Measurements from ENCODE around the gene ZSCAN26. TPM values are rescaled to one million over a fixed set of nuclear protein-coding genes. Genes with fewer than 3 reads are reported as not detected.
A peak's percentile ranks its signal among the peaks of the same experiment; 100 is the strongest.

The ZSCAN26 gene
- total RNA-seq, 1 experiment from 2014 or later: 6.6 TPM

GRCh38 chr6:28225056-28225834, 41.7 kb upstream of the ZSCAN26 start, which contains the start of gene ZSCAN9:
ZSCAN9 (plus strand) TSS chr6:28225275; CDS start chr6:28227085, 1,810 bp downstream.
- Mint-ChIP-seq H3K4me1 (peaks cover 10% of the 10 kb centered on the region), H3K4me3 (peak within 1 kb of the TSS; percentile 94), H3K9me3 (no peaks in the 10 kb centered on the region), H3K27me3 (ENCODE audit: low read depth) (peaks cover 45% of the 10 kb centered on the region), H3K36me3 (peaks cover 31% of the 10 kb centered on the region), H3K27ac (peak within 1 kb of the TSS; percentile 53)
- peak; percentile 82 for TF ChIP-seq HMGXB4 (CRISPR knock-in tag; IDR thresholded peaks at IDR 0.05)
- no peak for TF ChIP-seq ARID4B (CRISPR knock-in tag; IDR thresholded peaks at IDR 0.05; ENCODE audit: borderline replicate concordance)
- 0 out of 2 replicates have a peak, but pooled peaks have one; percentile 24 for TF ChIP-seq CREM (CRISPR knock-in tag; IDR thresholded peaks at IDR 0.05)
- peak; percentile 75 for TF ChIP-seq TEAD1 (CRISPR knock-in tag; IDR thresholded peaks at IDR 0.05)
- peak; percentile 44; the same call in 1 of the 2 replicates for TF ChIP-seq ZBTB43 (CRISPR knock-in tag; IDR thresholded peaks at IDR 0.05)
- no peak for TF ChIP-seq NR3C1 (CRISPR knock-in tag; conservative IDR thresholded peaks at IDR 0.05; ENCODE audit: low read depth)
- TF ChIP-seq MAX (CRISPR knock-in tag; IDR thresholded peaks at IDR 0.05): peak; percentile 48; the same call in 1 of the 2 replicates
- 0 out of 2 replicates have a peak, but pooled peaks have one; percentile 37 for TF ChIP-seq NFE2L1 (CRISPR knock-in tag; IDR thresholded peaks at IDR 0.05)
- no peak for TF ChIP-seq CTCF (IDR thresholded peaks at IDR 0.05)
- peak; percentile 88 for TF ChIP-seq GABPB1 (CRISPR knock-in tag; IDR thresholded peaks at IDR 0.05)
- TF ChIP-seq MXD4 (CRISPR knock-in tag; IDR thresholded peaks at IDR 0.05; ENCODE audit: borderline replicate concordance): no peak
- TF ChIP-seq KAT7 (CRISPR knock-in tag; IDR thresholded peaks at IDR 0.05; ENCODE audit: borderline replicate concordance): peak; percentile 76; the same call in 1 of the 2 replicates
- TF ChIP-seq MYBL2 (CRISPR knock-in tag; IDR thresholded peaks at IDR 0.05): peak; percentile 75; the same call in 1 of the 2 replicates
- no peak for TF ChIP-seq NFATC4 (CRISPR knock-in tag; IDR thresholded peaks at IDR 0.05)
- no peak for TF ChIP-seq ZBTB21 (CRISPR knock-in tag; IDR thresholded peaks at IDR 0.05; ENCODE audit: borderline replicate concordance)
- TF ChIP-seq SP1 (CRISPR knock-in tag; conservative IDR thresholded peaks at IDR 0.05): peak; percentile 45
- peak; percentile 50; the same call in 1 of the 2 replicates for TF ChIP-seq FOXK1 (CRISPR knock-in tag; IDR thresholded peaks at IDR 0.05)
- TF ChIP-seq E2F5 (CRISPR knock-in tag; IDR thresholded peaks at IDR 0.05): 0 out of 2 replicates have a peak, but pooled peaks have one; percentile 52
- TF ChIP-seq PRDM15 (CRISPR knock-in tag; IDR thresholded peaks at IDR 0.05): no peak
- DNase-seq (ENCODE audit: low spot score): peak; percentile 88
- ATAC-seq: peak; percentile 95
- CTCF ChIA-PET: interaction anchor here (0.5 to 2.5 kb wide), 2 partner anchors 33 to 131 kb away, joined by 3 to 10 read pairs; no protein-coding TSS in a partner anchor
- POLR2A ChIA-PET: interaction anchor here (1.4 kb wide), 1 partner anchor 84 kb away, joined by 7 read pairs; the partner anchor contains the start of gene ZKSCAN8

Data from WTC11 (cell line).